Neural cell (in vitro differentiated cells): ENCODE results near the gene CHRM1. TPM values are rescaled to one million over a fixed set of nuclear protein-coding genes. Genes with fewer than 3 reads are reported as not detected.

Source experiments
- H2AFZ ChIP-seq: fragments of 200-600, 300-800 bp; sonication (generic), shearing (Covaris generic); 2 replicates; pipeline ENCODE4 v1.6.0; 2014; ENCODE audit warnings: low read depth, mild to moderate bottlenecking, antibody characterized with exemption, low read length, moderate library complexity
- H3F3A ChIP-seq: fragments of 200-600 bp; shearing (Covaris generic); 2 replicates; pipeline ENCODE4 v1.6.1; 2016; ENCODE audit warnings: mild to moderate bottlenecking, moderate library complexity, mixed read lengths, antibody characterized with exemption, low read length; ENCODE audit not compliant: insufficient read depth, poor library complexity, severe bottlenecking
- H3K27ac ChIP-seq: fragments of 200-600, 300-800 bp; sonication (generic), shearing (Covaris generic); 2 replicates; pipeline ENCODE4 v1.5.1; 2014; ENCODE audit warnings: mild to moderate bottlenecking, low read length, moderate library complexity
- H3K27me3 ChIP-seq: fragments of 300-800, 200-600 bp; sonication (generic), shearing (Covaris generic); 2 replicates; pipeline ENCODE4 v1.6.0; 2014; ENCODE audit warnings: mild to moderate bottlenecking, low read depth, low read length, moderate library complexity; ENCODE audit not compliant: insufficient read depth
- H3K36me3 ChIP-seq: fragments of 300-800, 200-600 bp; sonication (generic), shearing (Covaris generic); 2 replicates; pipeline ENCODE4 v1.5.1; 2014; ENCODE audit warnings: mild to moderate bottlenecking, antibody characterized with exemption, low read length, moderate library complexity; ENCODE audit not compliant: insufficient read depth
- H3K4me2 ChIP-seq: fragments of 300-800, 200-600 bp; sonication (generic), shearing (Covaris generic); 2 replicates; pipeline ENCODE4 v1.6.0; 2014; ENCODE audit warnings: mild to moderate bottlenecking, low read length
- H3K4me3 ChIP-seq: fragments of 300-800, 200-600 bp; sonication (generic), shearing (Covaris generic); 2 replicates; pipeline ENCODE4 v1.5.1; 2014; ENCODE audit warnings: mild to moderate bottlenecking, low read length, moderate library complexity
- H3K79me2 ChIP-seq: fragments of 200-600 bp; shearing (Covaris generic); replicated peaks from 2 replicates; pipeline ENCODE4 v1.6.0; 2014; ENCODE audit warnings: mild to moderate bottlenecking, low read length, moderate library complexity; ENCODE audit not compliant: insufficient read depth
- H3K9ac ChIP-seq: fragments of 300-800, 200-600 bp; sonication (generic), shearing (Covaris generic); 2 replicates; pipeline ENCODE4 v1.6.1; 2016; ENCODE audit warnings: mild to moderate bottlenecking, low read length, mixed read lengths
- H3K9me2 ChIP-seq: fragments of 200-600 bp; shearing (Covaris generic); 2 replicates; pipeline ENCODE4 v1.6.1; 2016; ENCODE audit warnings: mild to moderate bottlenecking, low read length, mixed read lengths; ENCODE audit not compliant: insufficient read depth
- H3K9me3 ChIP-seq: fragments of 200-600, 300-800 bp; sonication (generic), shearing (Covaris generic); 2 replicates; pipeline ENCODE4 v1.6.1; 2016; ENCODE audit warnings: mild to moderate bottlenecking, mixed run types, low read length, moderate library complexity, mixed read lengths
- H4K20me1 ChIP-seq: fragments of 200-600 bp; shearing (Covaris generic); 2 replicates; pipeline ENCODE4 v1.6.1; 2016; ENCODE audit warnings: mild to moderate bottlenecking, mixed run types; ENCODE audit not compliant: insufficient read depth
- CTCF ChIP-seq: fragments of 450-650 bp; IDR thresholded peaks from 2 replicates; pipeline ENCODE4 v1.5.1; 2014; ENCODE audit warnings: antibody characterized with exemption, mild to moderate bottlenecking, moderate library complexity; ENCODE audit not compliant: poor library complexity, severe bottlenecking
- EP300 ChIP-seq: fragments of 450-650 bp; conservative IDR thresholded peaks from 2 replicates; pipeline ENCODE4 v1.6.1; 2014; ENCODE audit warnings: antibody characterized with exemption, mild to moderate bottlenecking, moderate library complexity; ENCODE audit not compliant: poor library complexity, severe bottlenecking
- EZH2 ChIP-seq: fragments of 200-600, 300-800 bp; shearing (Covaris generic), sonication (generic); IDR thresholded peaks from 2 replicates; pipeline ENCODE4 v1.6.1; 2014; ENCODE audit warnings: antibody characterized with exemption, low read length, borderline replicate concordance, mild to moderate bottlenecking; ENCODE audit not compliant: insufficient read depth, poor library complexity, severe bottlenecking
- MXI1 ChIP-seq: fragments of 450-650 bp; conservative IDR thresholded peaks from 2 replicates; pipeline ENCODE4 v1.6.1; 2014; ENCODE audit warnings: antibody characterized with exemption, mild to moderate bottlenecking; ENCODE audit not compliant: poor library complexity, severe bottlenecking
- POLR2AphosphoS5 ChIP-seq: IDR thresholded peaks from 2 replicates; pipeline ENCODE4 v1.6.1; 2012
- RAD21 ChIP-seq: fragments of 450-650 bp; conservative IDR thresholded peaks from 2 replicates; pipeline ENCODE4 v1.6.1; 2014; ENCODE audit warnings: antibody characterized with exemption, mild to moderate bottlenecking, moderate library complexity
- REST ChIP-seq: IDR thresholded peaks from 2 replicates; pipeline ENCODE4 v1.6.1; 2012; ENCODE audit warnings: borderline replicate concordance
- SMC3 ChIP-seq: fragments of 450-650 bp; conservative IDR thresholded peaks from 2 replicates; pipeline ENCODE4 v1.6.1; 2014; ENCODE audit warnings: antibody characterized with exemption, mild to moderate bottlenecking, moderate library complexity; ENCODE audit not compliant: poor library complexity
- TAF1 ChIP-seq: IDR thresholded peaks from 2 replicates; pipeline ENCODE4 v1.6.1; 2012; ENCODE audit warnings: low read depth
- polyA plus RNA-seq: library from polyadenylated mRNA; depleted of rRNA; stranded (reverse); fragments of >200 nt; gene quantifications from 2 replicates; pipeline ENCODE4 v1.2.3, GENCODE V29; 2014

The CHRM1 gene
- polyA plus RNA-seq, 1 donor from 2014 or later, result not detected

DNA sequence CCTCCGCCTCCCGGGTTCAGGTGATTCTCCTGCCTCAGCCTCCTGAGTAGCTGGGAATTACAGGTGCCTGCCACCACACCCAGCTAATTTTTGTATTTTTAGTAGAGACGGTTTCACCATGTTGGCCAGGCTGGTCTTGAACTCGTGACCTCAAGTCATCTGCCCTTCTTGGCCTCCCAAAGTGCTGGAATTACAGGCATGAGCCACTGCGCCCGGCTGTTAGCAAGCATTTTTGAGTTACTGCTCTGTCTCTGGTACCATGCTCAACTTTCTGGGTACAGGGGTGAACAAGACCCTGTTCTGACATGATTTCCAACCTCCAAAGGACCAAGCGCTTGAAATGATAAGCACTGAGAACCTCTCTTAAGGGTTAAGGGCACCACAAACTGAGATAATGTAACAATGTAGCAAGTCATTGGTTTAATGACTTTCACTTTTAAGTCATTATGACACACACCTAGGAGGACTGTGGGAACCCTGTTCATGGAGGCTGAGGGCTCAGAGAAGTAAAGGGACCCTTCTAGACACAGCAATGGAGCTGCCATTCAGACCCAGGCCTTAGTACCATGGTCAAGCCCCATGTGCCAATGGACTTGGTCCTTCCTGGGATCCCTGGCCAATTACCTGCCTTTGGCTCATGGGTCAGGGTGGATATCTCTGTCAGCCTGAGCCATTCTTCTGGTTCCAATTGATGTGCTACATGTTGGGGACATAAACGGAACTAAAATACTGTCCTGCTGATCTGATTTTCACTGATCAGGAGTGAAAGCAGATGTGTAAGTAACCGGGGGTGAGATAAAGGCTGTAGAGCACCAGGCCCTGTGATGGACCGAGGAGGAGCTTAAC is 28.9 kb downstream of the CHRM1 start:
- Histone ChIP-seq H2AFZ (no peak overlapping the region), H3F3A (no peaks in the 10 kb centered on the region), H3K79me2 (no peaks in the 10 kb centered on the region), H3K9ac (no peak overlapping the region), H3K9me2 (no peaks in the 10 kb centered on the region), H3K4me3 (no peak overlapping the region), H4K20me1 (no peaks in the 10 kb centered on the region), H3K36me3 (no peaks in the 10 kb centered on the region), H3K9me3 (no peaks in the 10 kb centered on the region), H3K27me3 (no peaks in the 10 kb centered on the region), H3K27ac (no peak overlapping the region), H3K4me2 (no peak overlapping the region)
- TF ChIP-seq MXI1, result no peak
- TF ChIP-seq POLR2AphosphoS5, result no peak
- no peak for TF ChIP-seq EP300

- Histone ChIP-seq H3K9ac (no peak overlapping the region), H3K79me2 (peaks cover 6% of the 10 kb centered on the region), H3K4me3 (no peak overlapping the region), H3K9me2 (no peaks in the 10 kb centered on the region), H3F3A (no peaks in the 10 kb centered on the region), H2AFZ (no peak overlapping the region), H3K9me3 (no peaks in the 10 kb centered on the region), H3K27ac (no peak overlapping the region), H4K20me1 (no peaks in the 10 kb centered on the region), H3K27me3 (no peaks in the 10 kb centered on the region), H3K4me2 (no peak overlapping the region), H3K36me3 (peaks cover 8% of the 10 kb centered on the region)
- TF ChIP-seq CTCF (no peak), TAF1 (no peak), REST (no peak), SMC3 (no peak), RAD21 (no peak), EZH2 (no peak), POLR2AphosphoS5 (no peak), EP300 (no peak), MXI1 (no peak)
These were observed 31.4 kb downstream of the CHRM1 start for GRCh38 chr11:62889484-62890437.
